NCI-H2196 treated with DMSO at 0.1 percent for 48 hours (cell line): ENCODE measurements around the gene TBC1D14.

Experiments
- DNase-seq: peaks from one replicate; lab custom pipeline; 2025; ENCODE audit not compliant: unreplicated experiment; lab: John Stamatoyannopoulos, UW

Gene TBC1D14, protein sequence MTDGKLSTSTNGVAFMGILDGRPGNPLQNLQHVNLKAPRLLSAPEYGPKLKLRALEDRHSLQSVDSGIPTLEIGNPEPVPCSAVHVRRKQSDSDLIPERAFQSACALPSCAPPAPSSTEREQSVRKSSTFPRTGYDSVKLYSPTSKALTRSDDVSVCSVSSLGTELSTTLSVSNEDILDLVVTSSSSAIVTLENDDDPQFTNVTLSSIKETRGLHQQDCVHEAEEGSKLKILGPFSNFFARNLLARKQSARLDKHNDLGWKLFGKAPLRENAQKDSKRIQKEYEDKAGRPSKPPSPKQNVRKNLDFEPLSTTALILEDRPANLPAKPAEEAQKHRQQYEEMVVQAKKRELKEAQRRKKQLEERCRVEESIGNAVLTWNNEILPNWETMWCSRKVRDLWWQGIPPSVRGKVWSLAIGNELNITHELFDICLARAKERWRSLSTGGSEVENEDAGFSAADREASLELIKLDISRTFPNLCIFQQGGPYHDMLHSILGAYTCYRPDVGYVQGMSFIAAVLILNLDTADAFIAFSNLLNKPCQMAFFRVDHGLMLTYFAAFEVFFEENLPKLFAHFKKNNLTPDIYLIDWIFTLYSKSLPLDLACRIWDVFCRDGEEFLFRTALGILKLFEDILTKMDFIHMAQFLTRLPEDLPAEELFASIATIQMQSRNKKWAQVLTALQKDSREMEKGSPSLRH

GRCh38 chr4:6909113-6909969 is at the start of gene TBC1D14:
TBC1D14 (plus strand) TSS chr4:6909826; CDS start chr4:6923390, 13,564 bp downstream.
- peak; percentile 60 for DNase-seq

DNA sequence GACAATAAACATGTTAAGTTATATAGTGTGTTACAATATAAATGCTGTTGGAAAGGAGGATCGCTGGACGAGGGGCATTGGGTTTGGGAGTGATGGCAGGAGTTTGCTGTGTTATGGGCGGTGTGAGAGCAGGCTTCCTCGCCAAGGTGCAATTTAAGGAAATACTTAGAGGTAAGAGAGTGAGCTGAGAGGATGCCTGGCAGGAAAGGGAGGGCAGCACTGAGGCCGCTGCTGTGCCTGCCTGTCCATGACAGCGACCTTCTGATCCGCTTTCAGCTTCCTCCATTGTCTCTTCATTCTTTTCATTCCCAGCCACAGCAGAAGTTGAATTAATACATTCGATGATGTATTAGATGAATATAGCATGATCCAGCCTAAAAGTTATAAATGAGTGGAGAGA is 41.2 kb upstream of the TBC1D14 start:
- DNase-seq: no peak

- DNase-seq: no peak
Measured at GRCh38 chr4:6869944-6870343, 39.7 kb upstream of the TBC1D14 start.

- no peak for DNase-seq
Measured at GRCh38 chr4:6873291-6873690, 36.3 kb upstream of the TBC1D14 start.

GRCh38 chr4:6873792-6874461 is 35.7 kb upstream of the TBC1D14 start:
- DNase-seq: peak; percentile 25

DNA sequence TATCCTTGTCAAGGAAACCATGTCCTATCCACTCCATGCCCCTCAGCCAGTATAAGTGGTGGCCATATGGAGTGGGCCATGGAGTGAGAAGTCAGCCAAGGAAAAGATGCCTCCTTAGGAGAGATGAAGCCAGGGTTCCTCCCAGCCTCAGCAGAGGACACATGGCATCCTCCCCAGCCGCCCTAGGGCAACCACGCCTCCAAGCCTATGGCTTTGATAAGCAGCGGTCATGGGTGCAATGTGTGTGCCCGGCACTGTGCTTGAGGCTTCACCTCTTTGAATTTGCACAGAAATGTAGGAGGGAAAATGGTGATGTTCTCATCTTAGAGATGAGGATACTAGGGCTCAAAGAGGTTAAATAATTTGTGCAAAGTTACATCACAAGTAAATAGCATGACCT is 34.6 kb upstream of the TBC1D14 start:
- DNase-seq: no peak

DNA sequence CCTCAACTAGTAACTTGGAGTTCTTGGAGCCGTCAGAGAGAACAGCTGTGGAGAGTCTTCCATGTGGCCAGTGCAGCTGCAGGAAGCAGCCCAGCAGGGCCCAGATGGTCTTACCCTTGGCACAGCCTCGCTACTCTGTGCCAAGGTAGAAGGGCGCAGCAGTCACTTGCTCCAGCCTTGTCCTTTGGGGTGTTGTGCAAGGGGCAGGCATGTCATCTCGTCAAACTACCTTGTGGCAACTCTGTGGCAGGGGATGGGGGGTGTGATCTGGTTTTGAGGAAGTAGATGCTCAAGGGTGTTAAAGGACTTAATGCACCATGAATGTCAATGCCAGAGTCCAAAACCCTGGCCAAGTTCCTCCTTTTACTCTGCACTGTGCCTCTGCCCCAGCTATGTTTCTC is 34.2 kb upstream of the TBC1D14 start:
- DNase-seq: no peak

GRCh38 chr4:6876440-6876839 is 33.2 kb upstream of the TBC1D14 start:
- DNase-seq: no peak

GRCh38 chr4:6877067-6877466 is 32.6 kb upstream of the TBC1D14 start:
- no peak for DNase-seq

DNA sequence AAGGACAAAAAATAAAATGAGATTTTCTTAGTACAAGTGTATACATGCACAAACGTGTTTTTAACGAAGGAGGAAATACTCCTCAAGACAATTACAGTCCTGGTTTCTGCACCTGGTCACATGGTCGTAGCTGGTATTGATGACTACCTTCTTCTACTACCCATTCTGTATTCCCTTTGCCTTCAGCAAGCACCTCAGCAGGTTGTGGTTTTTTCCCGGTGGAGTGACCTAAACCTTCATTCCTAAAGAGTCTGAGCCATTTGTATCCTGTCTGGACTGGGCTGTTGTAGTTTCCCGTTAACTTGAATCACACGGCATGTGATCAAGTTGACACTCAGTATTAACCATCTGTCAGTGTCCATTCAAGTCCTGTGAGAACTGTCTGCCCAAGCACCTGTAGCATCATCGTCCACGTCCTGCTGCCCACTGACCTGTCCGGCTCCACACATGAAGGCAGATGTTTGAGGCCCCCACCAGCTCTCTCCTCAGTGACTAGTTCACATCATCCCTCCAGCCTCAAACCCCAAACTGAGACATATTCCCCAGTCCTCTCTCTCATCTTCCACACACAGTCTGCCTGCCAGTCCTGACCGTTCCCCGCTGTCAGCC is 31.1 kb upstream of the TBC1D14 start:
- DNase-seq: no peak

- DNase-seq: no peak
Measured at GRCh38 chr4:6880691-6881090, 28.9 kb upstream of the TBC1D14 start.

DNA sequence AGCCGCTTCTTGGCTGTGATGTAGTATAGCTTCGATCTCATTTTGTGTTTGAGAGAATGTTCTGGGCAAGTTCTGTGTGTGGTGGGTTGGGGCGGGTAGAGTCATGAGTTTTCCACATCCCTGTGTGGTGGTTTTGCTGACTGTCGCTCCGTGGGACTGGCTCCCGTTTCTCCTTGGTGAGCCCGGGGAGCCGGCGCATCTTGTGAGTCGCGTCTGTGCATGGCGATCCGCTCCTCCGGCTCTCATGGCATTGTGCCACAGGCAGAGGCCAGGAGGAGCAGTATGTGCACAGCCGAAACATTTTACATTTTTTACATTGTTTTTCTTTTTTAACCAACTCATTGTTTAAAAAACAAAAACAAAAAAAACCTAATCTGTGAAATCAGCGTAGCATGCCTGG is 27.7 kb upstream of the TBC1D14 start:
- DNase-seq: no peak

DNA sequence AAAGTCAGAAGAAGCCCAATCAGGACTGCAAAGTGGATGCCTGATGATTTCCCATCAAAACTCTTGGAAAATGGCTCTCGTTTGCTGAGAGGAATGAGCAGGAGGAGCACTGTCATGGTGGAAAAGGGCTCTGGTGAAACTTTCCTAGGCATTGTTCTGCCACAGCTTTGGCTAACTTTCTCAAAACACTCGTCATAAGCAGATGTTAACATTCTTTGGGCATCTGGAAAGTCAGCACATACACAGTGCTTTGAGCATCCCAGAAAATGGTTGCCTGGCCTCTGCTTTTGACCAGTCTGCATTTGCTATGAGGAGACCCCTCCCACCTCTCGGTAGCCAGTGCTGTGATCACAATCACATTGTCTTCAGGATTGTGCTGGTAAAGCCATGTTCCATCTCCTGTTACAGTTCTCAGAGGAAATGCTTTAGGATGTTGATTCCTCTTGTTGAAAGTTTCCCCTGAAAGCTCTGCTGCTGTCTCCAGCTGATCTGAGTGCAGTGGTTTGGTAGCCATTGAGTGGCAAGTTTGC is 25.2 kb upstream of the TBC1D14 start:
- no peak for DNase-seq

- no peak for DNase-seq
Measured at GRCh38 chr4:6885953-6886557, 23.6 kb upstream of the TBC1D14 start.

DNA sequence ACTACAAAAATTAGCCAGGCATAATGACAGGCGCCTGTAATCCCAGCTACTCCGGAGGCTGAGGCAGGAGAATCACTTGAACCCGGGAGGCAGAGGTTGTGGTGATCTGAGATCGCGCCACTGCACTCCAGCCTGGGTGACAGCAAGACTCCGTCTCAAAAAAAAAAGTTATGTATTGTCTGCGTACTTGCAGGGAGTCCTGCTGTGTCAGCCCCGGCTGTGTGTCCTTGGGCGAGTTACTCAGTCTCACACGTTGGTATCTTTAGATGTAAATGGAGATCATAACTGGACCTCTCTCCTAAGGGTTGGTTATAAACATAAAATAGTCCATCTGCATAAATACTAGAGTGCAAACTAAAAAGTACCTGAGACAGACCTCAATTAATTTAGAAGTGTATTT is 22.7 kb upstream of the TBC1D14 start:
- no peak for DNase-seq

GRCh38 chr4:6887591-6888371 is 21.8 kb upstream of the TBC1D14 start:
- DNase-seq: no peak

DNA sequence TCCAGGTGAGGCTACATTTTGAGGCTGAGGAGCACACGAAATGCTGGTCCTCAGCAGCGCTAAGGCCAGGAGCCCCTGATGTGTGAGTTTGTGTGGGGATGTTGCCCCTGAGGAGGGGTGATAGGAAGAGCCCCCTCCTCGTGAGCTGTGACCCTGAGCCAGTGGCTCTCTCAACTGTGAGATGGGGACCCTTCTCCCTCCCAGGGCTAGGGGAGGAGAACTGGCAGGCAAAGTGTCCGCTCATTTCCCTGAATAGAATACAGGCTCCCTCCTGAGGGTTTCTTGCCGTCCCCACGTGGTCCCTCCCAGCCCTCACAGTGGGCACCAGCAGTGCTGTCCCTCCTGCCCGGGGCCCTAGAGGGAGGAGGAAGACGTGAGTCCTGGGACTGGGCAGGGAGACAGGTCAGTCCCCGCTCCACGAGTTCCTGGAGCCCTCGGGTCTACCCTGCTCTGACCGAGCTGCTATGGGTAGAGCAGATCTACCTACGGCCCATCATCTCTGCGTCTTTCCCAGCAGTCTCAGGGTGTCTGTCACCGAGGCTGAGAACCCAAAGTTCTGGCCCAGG is 21.0 kb upstream of the TBC1D14 start:
- no peak for DNase-seq

GRCh38 chr4:6889101-6889735 is 20.4 kb upstream of the TBC1D14 start:
- no peak for DNase-seq
